ENCODE measurements around the gene CST5.

Gene CST5, protein sequence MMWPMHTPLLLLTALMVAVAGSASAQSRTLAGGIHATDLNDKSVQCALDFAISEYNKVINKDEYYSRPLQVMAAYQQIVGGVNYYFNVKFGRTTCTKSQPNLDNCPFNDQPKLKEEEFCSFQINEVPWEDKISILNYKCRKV

DNA sequence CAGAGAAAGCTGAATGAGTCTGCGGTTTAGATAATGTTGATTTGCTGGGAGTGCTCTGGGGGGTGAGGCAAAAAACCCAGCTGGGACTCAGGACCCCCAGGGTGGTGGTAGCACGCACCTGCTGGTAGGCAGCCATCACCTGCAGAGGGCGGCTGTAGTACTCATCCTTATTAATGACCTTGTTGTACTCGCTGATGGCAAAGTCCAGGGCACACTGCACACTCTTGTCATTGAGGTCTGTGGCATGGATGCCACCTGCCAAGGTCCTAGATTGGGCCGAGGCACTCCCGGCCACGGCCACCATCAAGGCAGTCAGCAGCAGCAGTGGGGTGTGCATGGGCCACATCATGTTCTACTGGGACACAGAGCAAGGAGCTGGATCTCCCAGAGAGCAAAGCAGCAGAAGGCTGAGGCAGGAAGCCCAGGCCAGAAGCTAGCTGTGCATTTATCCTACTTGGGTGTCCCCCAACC is at the start of gene CST5:
Gene CST5, minus strand, starts transcription at position 421 of the 471 bp plus-strand sequence. Its CDS starts 72 bp downstream, at position 349.
- DNase-seq (ENCODE audit: low spot score), result no peak
- TF ChIP-seq, protein P1, sequence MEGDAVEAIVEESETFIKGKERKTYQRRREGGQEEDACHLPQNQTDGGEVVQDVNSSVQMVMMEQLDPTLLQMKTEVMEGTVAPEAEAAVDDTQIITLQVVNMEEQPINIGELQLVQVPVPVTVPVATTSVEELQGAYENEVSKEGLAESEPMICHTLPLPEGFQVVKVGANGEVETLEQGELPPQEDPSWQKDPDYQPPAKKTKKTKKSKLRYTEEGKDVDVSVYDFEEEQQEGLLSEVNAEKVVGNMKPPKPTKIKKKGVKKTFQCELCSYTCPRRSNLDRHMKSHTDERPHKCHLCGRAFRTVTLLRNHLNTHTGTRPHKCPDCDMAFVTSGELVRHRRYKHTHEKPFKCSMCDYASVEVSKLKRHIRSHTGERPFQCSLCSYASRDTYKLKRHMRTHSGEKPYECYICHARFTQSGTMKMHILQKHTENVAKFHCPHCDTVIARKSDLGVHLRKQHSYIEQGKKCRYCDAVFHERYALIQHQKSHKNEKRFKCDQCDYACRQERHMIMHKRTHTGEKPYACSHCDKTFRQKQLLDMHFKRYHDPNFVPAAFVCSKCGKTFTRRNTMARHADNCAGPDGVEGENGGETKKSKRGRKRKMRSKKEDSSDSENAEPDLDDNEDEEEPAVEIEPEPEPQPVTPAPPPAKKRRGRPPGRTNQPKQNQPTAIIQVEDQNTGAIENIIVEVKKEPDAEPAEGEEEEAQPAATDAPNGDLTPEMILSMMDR (IDR thresholded peaks at IDR 0.05; ENCODE audit: extremely low read depth, missing control alignments), result no peak

DNA sequence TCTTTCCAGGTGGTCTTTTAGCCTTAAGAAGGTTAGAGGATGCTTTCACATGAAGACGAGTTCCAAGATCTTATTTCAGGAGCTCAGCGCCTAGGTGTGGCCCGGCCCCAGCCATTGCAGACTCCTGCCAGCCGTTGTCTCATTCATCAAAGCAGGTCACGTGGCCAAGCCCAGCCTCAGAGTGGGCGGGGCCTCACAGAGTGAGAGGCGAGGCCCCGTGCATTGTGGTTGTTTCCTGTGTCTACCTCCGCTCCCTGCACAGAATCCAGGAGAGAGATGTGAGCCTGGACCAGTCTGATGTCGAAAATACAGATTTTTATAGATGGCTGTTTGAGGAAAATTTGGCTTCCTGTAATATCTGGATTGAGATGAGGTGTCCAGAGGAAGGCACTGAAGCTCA is 49.2 kb upstream of the CST5 start:
- TF ChIP-seq, protein P1 (IDR thresholded peaks at IDR 0.05; ENCODE audit: extremely low read depth, missing control alignments), result no peak
- DNase-seq (ENCODE audit: low spot score), result no peak

DNA sequence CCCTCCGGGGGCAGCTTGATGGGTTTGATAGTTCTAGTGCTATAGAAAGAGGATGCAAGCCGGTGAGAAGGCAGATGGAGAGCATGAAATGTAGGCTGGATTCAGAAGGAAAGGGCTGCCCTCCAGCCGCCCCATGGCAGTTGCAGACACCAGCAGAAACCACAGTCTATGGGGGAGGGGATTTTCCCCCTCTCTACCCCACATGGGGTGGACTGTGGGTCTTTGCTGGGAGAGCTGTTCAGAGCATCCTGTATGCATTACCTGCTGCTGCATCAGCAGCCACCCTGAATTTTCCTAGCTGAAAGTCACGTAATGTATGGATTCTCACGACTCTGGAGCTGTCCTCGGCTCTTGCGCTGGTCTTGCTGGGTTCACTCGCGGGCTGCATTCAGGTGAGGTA is 48.8 kb upstream of the CST5 start:
- no peak for DNase-seq (ENCODE audit: low spot score)
- TF ChIP-seq, protein P1 (IDR thresholded peaks at IDR 0.05; ENCODE audit: extremely low read depth, missing control alignments), result no peak

DNA sequence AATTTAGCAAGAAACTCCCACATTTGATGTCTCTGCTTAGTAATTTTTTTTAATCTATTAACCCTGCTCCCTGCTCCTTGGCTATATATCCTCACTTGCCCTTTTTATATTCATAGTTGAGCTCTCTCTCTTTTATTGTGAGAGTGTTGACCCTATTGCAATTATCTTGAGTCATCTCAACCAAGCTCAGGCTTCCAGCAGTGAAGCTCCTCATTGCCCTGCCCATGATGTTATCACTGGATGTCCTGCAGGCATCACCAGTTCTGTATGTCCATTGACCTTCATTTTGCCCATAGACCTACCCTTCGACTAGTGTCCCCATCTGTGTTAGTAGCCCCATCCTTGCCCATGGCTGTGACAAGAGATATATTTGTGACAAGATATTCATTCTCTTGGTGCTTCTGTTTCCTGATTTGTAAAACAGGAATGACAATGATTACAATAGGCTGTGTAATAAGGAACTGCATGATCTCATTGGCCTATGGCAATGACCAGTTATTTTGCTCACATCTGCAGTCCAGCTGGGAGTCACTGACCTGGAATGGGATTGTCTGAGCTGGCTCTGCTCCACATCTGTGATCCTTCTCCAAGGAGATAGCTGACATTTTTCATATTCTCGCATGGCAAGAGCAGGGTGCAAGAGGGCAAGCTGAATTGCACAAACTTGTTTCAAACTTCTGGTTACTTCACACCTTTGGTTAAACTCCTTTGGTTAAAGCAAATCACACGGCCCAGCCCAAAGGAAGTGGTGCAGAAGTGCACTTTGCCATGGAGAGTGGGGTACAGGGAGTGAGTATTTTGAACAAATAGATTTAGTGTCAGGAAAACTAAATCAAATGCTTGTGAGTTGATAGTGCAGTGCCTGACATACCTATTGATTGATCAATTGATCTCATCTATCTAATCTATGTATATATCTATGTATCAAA is 47.7 kb upstream of the CST5 start:
- DNase-seq (ENCODE audit: low spot score), result no peak

DNA sequence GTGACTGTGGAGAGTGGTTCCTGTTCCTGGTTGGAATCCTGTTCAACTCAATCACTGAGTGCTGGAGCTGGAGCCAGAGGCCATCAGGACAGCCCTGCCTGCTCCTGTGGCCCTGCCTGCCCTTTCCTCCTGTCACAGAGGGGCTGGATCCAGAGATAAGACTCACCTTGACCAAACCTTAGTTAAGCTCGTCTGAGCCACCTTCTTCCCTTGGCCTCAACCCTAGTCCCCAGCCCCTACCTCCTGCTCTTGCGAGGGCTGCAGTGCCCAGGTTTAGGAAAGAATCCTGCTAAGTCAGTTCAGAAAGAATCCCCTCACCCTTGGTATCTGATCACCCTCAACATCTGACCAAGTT is 47.0 kb upstream of the CST5 start:
- TF ChIP-seq, protein P1 (IDR thresholded peaks at IDR 0.05; ENCODE audit: extremely low read depth, missing control alignments), result no peak
- no peak for DNase-seq (ENCODE audit: low spot score)

More for the DNA sequence above, 47.7 kb upstream of the CST5 start:
- TF ChIP-seq, protein P1 (IDR thresholded peaks at IDR 0.05; ENCODE audit: extremely low read depth, missing control alignments), result no peak

DNA sequence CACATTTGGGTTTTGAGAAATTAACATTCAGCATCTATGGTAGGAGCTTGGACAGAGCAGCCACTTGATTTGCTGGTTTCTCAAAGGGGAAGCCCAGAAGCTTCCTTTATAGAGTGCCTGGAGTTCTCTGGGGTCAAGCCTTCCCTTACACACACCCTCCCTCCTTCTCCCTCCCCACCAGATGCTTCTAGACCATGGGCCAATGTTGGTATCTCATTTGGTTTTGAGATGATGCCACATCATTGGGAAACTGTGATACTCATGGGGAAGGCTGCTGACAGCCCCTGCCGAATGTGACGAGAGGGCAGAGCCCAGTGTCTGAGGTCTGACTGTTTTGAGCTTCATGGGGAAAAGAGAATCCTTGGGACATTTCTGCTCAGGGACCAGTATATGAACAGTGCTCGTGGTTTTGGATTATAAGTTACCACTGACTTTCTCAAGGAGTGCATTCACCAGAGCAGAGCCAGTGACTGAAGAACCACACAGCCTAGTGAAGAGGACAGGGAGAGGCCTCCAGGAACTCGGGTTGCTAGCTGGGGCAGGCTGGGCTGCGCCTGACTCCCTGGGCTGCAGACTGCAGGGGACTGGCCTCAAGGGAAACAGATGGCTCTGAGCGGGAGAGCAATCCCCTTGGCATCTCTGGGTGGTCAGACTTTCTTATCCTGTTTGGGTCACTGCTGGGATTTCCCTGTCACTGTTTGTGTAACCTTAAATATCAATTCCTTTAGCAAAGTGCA is 46.4 kb upstream of the CST5 start:
- TF ChIP-seq, protein P1 (IDR thresholded peaks at IDR 0.05; ENCODE audit: extremely low read depth, missing control alignments), result no peak
- no peak for DNase-seq (ENCODE audit: low spot score)
